GM12864 (cell line): ENCODE results near the gene CRYBB1.

Experiments used
- DNase-seq: peaks from one replicate; pipeline ENCODE4 v3.0.0-alpha.2; 2011; ENCODE audit warnings: low read depth
- H3K4me3 ChIP-seq: 2 replicates; pipeline ENCODE4 v1.5.1; 2011; ENCODE audit warnings: mild to moderate bottlenecking, low read depth, low read length, control low read depth
- TF ChIP-seq, protein P1 (sequence below): IDR thresholded peaks from 2 replicates; pipeline ENCODE4 v1.5.1; 2011; ENCODE audit warnings: low read depth, mild to moderate bottlenecking, moderate library complexity, low read length, control low read depth, inconsistent platforms; ENCODE audit errors: missing control alignments

The CRYBB1 gene

DNA sequence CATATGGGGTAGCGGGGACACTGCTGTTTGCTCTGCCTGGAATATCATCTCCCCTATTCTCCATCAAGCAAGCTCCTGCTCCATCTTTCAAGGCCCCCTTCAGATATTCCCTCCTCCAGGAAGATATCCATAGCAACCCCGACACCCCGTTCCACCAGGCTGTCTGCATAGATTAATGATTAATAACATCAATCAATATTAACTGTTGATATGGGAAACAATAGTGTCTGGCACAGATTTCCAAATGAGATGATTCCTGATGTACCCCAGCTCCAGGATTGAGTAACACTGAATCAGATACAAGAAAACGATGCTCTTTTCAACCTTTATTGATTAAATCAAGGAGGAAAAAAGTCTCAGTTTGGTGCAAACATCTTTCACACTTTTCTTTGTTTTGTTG, 20.3 kb downstream of the CRYBB1 start:
- H3K4me3 ChIP-seq: no peak overlapping the region
- TF ChIP-seq, protein P1, sequence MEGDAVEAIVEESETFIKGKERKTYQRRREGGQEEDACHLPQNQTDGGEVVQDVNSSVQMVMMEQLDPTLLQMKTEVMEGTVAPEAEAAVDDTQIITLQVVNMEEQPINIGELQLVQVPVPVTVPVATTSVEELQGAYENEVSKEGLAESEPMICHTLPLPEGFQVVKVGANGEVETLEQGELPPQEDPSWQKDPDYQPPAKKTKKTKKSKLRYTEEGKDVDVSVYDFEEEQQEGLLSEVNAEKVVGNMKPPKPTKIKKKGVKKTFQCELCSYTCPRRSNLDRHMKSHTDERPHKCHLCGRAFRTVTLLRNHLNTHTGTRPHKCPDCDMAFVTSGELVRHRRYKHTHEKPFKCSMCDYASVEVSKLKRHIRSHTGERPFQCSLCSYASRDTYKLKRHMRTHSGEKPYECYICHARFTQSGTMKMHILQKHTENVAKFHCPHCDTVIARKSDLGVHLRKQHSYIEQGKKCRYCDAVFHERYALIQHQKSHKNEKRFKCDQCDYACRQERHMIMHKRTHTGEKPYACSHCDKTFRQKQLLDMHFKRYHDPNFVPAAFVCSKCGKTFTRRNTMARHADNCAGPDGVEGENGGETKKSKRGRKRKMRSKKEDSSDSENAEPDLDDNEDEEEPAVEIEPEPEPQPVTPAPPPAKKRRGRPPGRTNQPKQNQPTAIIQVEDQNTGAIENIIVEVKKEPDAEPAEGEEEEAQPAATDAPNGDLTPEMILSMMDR: no peak
- no peak for DNase-seq

DNA sequence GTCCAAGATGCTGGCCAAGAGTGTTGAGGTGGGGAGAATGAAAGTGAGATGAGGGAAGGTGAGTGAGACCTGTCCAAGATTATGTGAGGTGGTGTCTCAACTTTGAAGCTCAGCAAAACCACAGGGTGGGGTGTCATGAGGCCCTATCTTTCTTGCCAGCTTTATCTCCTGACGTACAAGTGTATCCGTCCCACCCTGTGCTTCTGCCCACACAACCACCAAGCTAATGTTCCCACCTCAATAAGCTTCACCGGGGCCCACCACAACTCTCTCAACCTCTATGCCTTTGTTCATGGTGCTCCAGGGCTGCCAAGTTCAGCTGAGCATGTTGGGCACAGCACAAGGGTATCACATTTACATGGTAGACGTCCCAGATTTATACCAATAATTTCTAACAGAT, 20.8 kb downstream of the CRYBB1 start:
- DNase-seq: no peak
- TF ChIP-seq, protein P1: no peak
- H3K4me3 ChIP-seq: no peak overlapping the region

DNA sequence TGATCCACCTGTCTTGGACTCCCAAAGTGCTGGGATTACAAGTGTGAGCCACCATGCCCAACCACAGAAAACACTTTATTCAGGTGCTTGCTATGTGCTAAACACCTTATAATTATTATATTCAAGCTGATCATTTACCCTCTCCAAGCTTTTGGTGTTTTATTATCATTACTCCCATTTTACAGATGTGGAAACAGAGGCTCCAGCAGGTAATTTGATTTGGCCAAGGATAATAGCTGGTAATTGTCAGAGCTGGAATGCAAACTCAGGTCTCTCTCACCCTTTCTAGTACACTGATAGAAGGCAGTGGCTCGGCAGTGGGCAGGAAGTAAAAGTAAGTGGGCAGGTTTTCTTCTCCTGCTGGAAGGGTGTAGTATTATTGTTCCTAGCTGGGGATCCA, 24.1 kb downstream of the CRYBB1 start:
- TF ChIP-seq, protein P1: no peak
- no peak overlapping the region for H3K4me3 ChIP-seq
- DNase-seq: no peak

DNA sequence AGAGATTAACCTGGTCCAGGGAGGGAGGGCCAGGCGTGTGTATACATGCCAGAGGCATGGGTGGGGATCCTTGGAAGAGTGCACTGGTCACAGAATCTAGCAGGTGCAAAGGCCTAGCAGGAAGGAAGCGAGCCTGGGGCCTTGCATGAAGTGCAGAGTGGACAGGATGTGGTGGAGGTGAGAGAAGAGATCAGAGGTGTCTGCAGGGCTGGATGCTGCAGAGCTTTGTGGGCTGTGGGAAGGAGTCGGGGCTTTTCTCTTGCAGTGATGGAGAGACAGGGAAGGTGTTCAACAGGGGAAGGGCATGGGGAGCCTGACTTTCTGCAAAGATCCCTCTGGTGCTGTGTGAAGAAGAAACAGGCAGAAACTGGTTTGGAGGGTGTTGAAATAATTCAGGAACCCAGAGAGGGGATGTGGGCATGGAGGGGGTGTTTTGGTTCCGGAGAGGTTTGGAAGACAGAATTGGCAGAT, 25.4 kb downstream of the CRYBB1 start:
- H3K4me3 ChIP-seq: no peak overlapping the region
- TF ChIP-seq, protein P1: no peak
- DNase-seq: peak; percentile 54

DNA sequence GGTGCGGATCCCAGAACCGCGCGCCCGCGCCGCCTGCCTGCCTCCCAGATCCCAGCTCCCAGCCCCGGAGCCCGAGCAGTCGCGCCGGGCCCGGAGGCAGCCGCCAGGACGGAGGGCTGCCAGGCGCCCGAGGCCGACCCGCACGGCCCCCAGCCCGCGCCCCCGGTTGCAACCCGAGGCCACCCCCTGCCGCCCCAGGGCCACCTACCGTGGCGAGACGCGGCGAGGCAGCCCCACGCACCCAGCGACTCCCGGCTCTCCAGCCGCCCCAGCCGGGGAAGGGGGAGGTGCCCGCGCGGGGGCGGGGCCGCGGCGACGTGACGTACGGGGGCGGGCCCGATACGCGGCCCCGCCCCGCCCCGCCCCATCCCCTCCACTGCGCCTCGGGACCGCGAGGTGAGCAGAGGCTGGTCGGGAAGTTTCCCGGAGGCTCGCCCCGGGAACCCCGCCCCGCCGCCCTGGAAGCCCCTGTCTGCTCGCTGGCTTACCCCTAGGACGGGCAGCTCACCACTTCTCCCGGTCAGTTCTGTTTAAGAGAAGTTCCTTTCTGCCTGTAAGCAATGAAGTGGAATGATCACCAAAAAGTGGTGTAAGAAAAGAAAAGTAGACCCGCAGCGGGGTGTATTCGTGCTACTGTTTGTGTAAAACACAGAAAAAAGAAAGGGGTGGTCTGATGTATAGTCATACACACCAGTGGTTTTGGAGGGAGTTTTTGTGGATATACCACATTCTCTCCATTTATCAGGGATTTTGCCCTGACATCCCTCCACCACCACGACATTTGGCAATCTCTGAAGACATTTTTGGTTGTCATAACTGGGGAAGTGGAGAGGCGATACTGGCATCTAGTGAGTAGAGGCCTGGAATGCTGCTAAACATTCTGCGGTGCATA, 27.7 kb downstream of the CRYBB1 start, which contains the start of gene TPST2:
TPST2 (minus strand) TSS at position 288 of the 892 bp plus-strand sequence. CDS start 48,502 bp downstream, outside the sequence.
- no peak for DNase-seq
- peak within 1 kb of the TSS; percentile 85 for H3K4me3 ChIP-seq
- TF ChIP-seq, protein P1: no peak

DNA sequence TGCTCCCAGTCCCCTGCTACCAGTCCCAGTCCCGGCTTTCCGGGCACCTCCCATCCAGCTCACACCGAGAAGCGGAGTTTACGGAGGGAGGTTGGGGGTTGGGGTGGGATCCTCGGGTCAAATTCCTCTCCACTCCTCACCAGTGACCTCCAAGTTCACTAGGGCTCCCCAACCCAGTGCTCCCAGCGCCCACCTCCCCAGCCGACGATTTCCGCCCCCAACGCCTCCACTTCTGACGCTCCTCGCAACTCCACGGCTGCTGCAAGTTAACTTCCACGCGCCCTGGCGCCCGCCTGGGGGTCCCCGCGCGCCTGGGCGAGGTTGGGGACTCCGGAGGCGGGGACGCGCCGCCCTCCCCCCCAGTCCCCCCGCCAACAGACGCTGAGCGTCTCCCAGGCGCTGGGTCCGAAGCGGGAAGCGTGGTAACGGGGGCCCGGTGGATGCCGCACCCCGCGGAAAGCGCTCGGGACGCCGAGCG, 28.4 kb downstream of the CRYBB1 start:
- H3K4me3 ChIP-seq: peak overlapping the region; percentile 85
- DNase-seq: no peak

More for the DNA sequence above, 28.4 kb downstream of the CRYBB1 start:
- TF ChIP-seq, protein P1: no peak
